ENCODE measurements around the gene SEMA6C.

The SEMA6C gene

GRCh38 chr1:151158326-151158725, 11.9 kb upstream of the SEMA6C start:
- DNase-seq = peak; percentile 53

GRCh38 chr1:151157067-151157531, 10.7 kb upstream of the SEMA6C start:
- peak; percentile 49 for DNase-seq

GRCh38 chr1:151156515-151156819, 10.0 kb upstream of the SEMA6C start, which contains the start of gene TNFAIP8L2:
TNFAIP8L2 (plus strand) TSS chr1:151156649; CDS start chr1:151158698, 2,049 bp downstream.
- DNase-seq = peak; percentile 76

GRCh38 chr1:151147665-151148064, 1.2 kb upstream of the SEMA6C start:
- DNase-seq = no peak

GRCh38 chr1:151147132-151147503, 687 bp upstream of the SEMA6C start:
- no peak for DNase-seq

- DNase-seq = no peak
Measured at GRCh38 chr1:151146072-151146411, 389 bp downstream of the SEMA6C start.

GRCh38 chr1:151145304-151146071, 943 bp downstream of the SEMA6C start:
- peak; percentile 38 for DNase-seq

GRCh38 chr1:151144474-151145303, 1.7 kb downstream of the SEMA6C start:
- DNase-seq = no peak

- DNase-seq = no peak
Measured at GRCh38 chr1:151143986-151144385, 2.4 kb downstream of the SEMA6C start.

GRCh38 chr1:151143057-151143435, 3.4 kb downstream of the SEMA6C start:
- no peak for DNase-seq

- no peak for DNase-seq
Measured at GRCh38 chr1:151142411-151143056, 3.9 kb downstream of the SEMA6C start.

GRCh38 chr1:151137789-151138188, 8.6 kb downstream of the SEMA6C start:
- DNase-seq = no peak

GRCh38 chr1:151135433-151136385, 10.7 kb downstream of the SEMA6C start:
- DNase-seq = no peak

- DNase-seq = no peak
Measured at GRCh38 chr1:151134991-151135390, 11.4 kb downstream of the SEMA6C start.

- no peak for DNase-seq
Measured at GRCh38 chr1:151134396-151134795, 12.0 kb downstream of the SEMA6C start.

- no peak for DNase-seq
Measured at GRCh38 chr1:151133018-151133806, 13.2 kb downstream of the SEMA6C start.

GRCh38 chr1:151132335-151133017, 14.0 kb downstream of the SEMA6C start:
- DNase-seq = no peak

GRCh38 chr1:151131701-151132334, 14.6 kb downstream of the SEMA6C start:
- DNase-seq = no peak

GRCh38 chr1:151130987-151131586, 15.3 kb downstream of the SEMA6C start:
- peak; percentile 76 for DNase-seq

- DNase-seq = no peak
Measured at GRCh38 chr1:151128800-151129199, 17.6 kb downstream of the SEMA6C start.

All from activated T-cell treated with anti-CD3 and anti-CD28 coated beads, Interleukin-2, amount 50 U/mL, for 1 hour (primary cell).